GM12878 (cell line): ENCODE data around the gene FSIP1. TPM values are rescaled to one million over a fixed set of nuclear protein-coding genes. Genes with fewer than 3 reads are reported as not detected.

Source experiments
- CBX3 ChIP-seq: fragments of 200-600 bp; sonication (generic); IDR thresholded peaks from 2 replicates; pipeline ENCODE4 v1.6.1; 2016; ENCODE audit warnings: low read depth, borderline replicate concordance
- CEBPZ ChIP-seq: fragments of 150-350 bp; IDR thresholded peaks from 2 replicates; pipeline ENCODE4 v1.6.1; 2016; ENCODE audit warnings: low read depth, low read length
- CHD1 ChIP-seq: IDR thresholded peaks from 2 replicates; pipeline ENCODE4 v1.6.1; 2012; ENCODE audit warnings: low read depth, low read length, improper control_type of control experiment
- CREM ChIP-seq: IDR thresholded peaks from 2 replicates; pipeline ENCODE4 v1.6.1; 2014; ENCODE audit warnings: antibody characterized with exemption, low read depth
- ETV6 ChIP-seq, 2 experiments: fragments of 450-650 bp in 1 of 2; IDR thresholded peaks in 1 of 2; conservative IDR thresholded peaks in 1 of 2; 2 replicates each; pipeline ENCODE4 v1.6.1; 2014; ENCODE audit warnings: antibody characterized with exemption in 1 of 2, borderline replicate concordance in 1 of 2, low read depth in 1 of 2, mild to moderate bottlenecking in 1 of 2, moderate library complexity in 1 of 2
- FOXM1 ChIP-seq: IDR thresholded peaks from 2 replicates; pipeline ENCODE4 v1.6.1; 2012; ENCODE audit warnings: low read depth, mild to moderate bottlenecking, inconsistent platforms, low read length, moderate library complexity
- JUNB ChIP-seq: IDR thresholded peaks from 2 replicates; pipeline ENCODE4 v1.6.1; 2016; ENCODE audit warnings: antibody characterized with exemption, mild to moderate bottlenecking
- KAT2A ChIP-seq: conservative IDR thresholded peaks from 2 replicates; pipeline ENCODE4 v1.6.1; 2011; ENCODE audit warnings: low read depth, low read length; ENCODE audit not compliant: control insufficient read depth
- KLF5 ChIP-seq: fragments of 450-650 bp; IDR thresholded peaks from 2 replicates; pipeline ENCODE4 v1.6.1; 2014; ENCODE audit warnings: mild to moderate bottlenecking; ENCODE audit not compliant: partially characterized antibody
- MEF2A ChIP-seq: IDR thresholded peaks from 2 replicates; pipeline ENCODE4 v1.6.1; 2011; ENCODE audit warnings: low read depth, mild to moderate bottlenecking, low read length, moderate library complexity; ENCODE audit not compliant: insufficient read depth
- NBN ChIP-seq: fragments of 450-650 bp; IDR thresholded peaks from 2 replicates; pipeline ENCODE4 v1.6.1; 2016
- PAX8 ChIP-seq: fragments of 450-650 bp; IDR thresholded peaks from 2 replicates; pipeline ENCODE4 v1.6.1; 2017; ENCODE audit warnings: mild to moderate bottlenecking, moderate library complexity
- RBBP5 ChIP-seq: fragments of 200-600 bp; sonication (generic); conservative IDR thresholded peaks from 2 replicates; pipeline ENCODE4 v1.6.1; 2016
- RUNX3 ChIP-seq: IDR thresholded peaks from 2 replicates; pipeline ENCODE4 v1.6.1; 2012; ENCODE audit warnings: low read length, inconsistent platforms
- SIX5 ChIP-seq: IDR thresholded peaks from 2 replicates; pipeline ENCODE4 v1.6.1; 2011; ENCODE audit warnings: mild to moderate bottlenecking, low read depth, low read length, moderate library complexity; ENCODE audit not compliant: severe bottlenecking
- SP1 ChIP-seq: IDR thresholded peaks from one replicate; pipeline ENCODE4 v1.6.1; 2011; ENCODE audit warnings: low read depth, low read length
- STAT3 ChIP-seq: IDR thresholded peaks from 2 replicates; pipeline ENCODE4 v1.6.1; 2011; ENCODE audit warnings: low read depth, low read length, improper control_type of control experiment
- TCF7 ChIP-seq: IDR thresholded peaks from 2 replicates; pipeline ENCODE4 v1.6.1; 2014; ENCODE audit warnings: antibody characterized with exemption, borderline replicate concordance
- ZBED1 ChIP-seq: IDR thresholded peaks from 2 replicates; pipeline ENCODE4 v1.6.1; 2016; ENCODE audit warnings: borderline replicate concordance
- ZNF207 ChIP-seq: fragments of 450-650 bp; IDR thresholded peaks from 2 replicates; pipeline ENCODE4 v1.6.1; 2014; ENCODE audit warnings: antibody characterized with exemption, mild to moderate bottlenecking, borderline replicate concordance
- ZNF217 ChIP-seq: fragments of 450-650 bp; IDR thresholded peaks from 2 replicates; pipeline ENCODE4 v1.6.1; 2017; ENCODE audit warnings: antibody characterized with exemption, mild to moderate bottlenecking
- ZNF24 ChIP-seq: fragments of 450-650 bp; IDR thresholded peaks from 2 replicates; pipeline ENCODE4 v1.6.1; 2017; ENCODE audit warnings: antibody characterized with exemption, mild to moderate bottlenecking
- polyA plus RNA-seq, 11 experiments: library from polyadenylated mRNA; depleted of rRNA in 4 of 11; unstranded in 6 of 11; stranded (reverse) in 5 of 11; fragments of >200 nt; fragmentation: Nextera tagmentation in 4 of 11; fragmentation: Illumina TruSeq in 1 of 11; extraction: Ambion mirVana in 4 of 11; extraction: Trizol in 1 of 11; gene quantifications; 1 replicate in 1 of 11; 2 replicates in 10 of 11; pipeline versions ENCODE4 v1.2.1 to v1.2.3, GENCODE V29; 2011 to 2016; ENCODE audit warnings: inconsistent platforms in 2 of 11, missing spikeins in 2 of 11, low read depth in 1 of 11
- total RNA-seq, 4 experiments: library from RNA; depleted of rRNA in 3 of 4; stranded (reverse); fragments of >200 nt in 3 of 4; fragmentation: Illumina TruSeq in 1 of 4; extraction: Trizol in 1 of 4; gene quantifications; 2 replicates each; pipeline versions ENCODE4 v1.2.1 to v1.2.3, GENCODE V29; 2013 to 2021
- TF ChIP-seq, protein P1 (sequence below): IDR thresholded peaks from 2 replicates; pipeline ENCODE4 v1.6.1; 2011; ENCODE audit warnings: low read depth, low read length, improper control_type of control experiment, borderline replicate concordance
- TF ChIP-seq, protein P2 (sequence below): IDR thresholded peaks from 2 replicates; pipeline ENCODE4 v1.6.1; 2011; ENCODE audit warnings: mild to moderate bottlenecking, low read depth, low read length, moderate library complexity; ENCODE audit not compliant: insufficient replicate concordance
- TF ChIP-seq, protein P3 (sequence below): IDR thresholded peaks from 2 replicates; pipeline ENCODE4 v1.6.1; 2012; ENCODE audit warnings: mild to moderate bottlenecking, low read depth, low read length

The FSIP1 gene
- total and polyA plus RNA-seq, 10 of the 15 experiments (the other 5 are each of a cell fraction or from before 2014, with no cell fraction given): 0.15 to 0.67 (median 0.35) TPM

DNA sequence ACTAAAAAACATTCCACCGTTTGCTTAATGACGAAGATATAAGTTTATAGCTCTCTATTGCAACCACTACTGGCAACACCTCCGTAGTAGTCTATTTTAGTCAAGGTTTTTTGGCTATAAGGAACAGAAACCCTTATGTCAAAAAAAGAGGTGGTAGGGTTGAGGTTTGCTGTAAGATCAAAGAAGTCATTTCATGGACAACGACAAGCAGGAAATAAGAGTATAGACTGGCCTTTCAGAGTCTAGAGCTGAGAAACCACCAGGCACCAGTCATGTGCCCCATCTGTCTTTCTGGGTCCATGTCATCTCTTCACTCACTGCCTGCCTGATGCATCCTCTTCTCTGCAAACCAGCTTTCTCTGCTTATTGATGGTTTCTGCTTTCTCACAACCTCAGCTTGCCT, 159.1 kb downstream of the FSIP1 start (continued):
- no peak for TF ChIP-seq CEBPZ
- peak; percentile 30 for TF ChIP-seq SP1
- peak; percentile 91 for TF ChIP-seq MEF2A
- no peak for TF ChIP-seq SIX5
- TF ChIP-seq, protein P1, sequence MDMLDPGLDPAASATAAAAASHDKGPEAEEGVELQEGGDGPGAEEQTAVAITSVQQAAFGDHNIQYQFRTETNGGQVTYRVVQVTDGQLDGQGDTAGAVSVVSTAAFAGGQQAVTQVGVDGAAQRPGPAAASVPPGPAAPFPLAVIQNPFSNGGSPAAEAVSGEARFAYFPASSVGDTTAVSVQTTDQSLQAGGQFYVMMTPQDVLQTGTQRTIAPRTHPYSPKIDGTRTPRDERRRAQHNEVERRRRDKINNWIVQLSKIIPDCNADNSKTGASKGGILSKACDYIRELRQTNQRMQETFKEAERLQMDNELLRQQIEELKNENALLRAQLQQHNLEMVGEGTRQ: peak; percentile 77
- TF ChIP-seq RBBP5: no peak
- TF ChIP-seq KAT2A: no peak
- TF ChIP-seq FOXM1: peak; percentile 75; the same call in 1 of the 2 replicates
- TF ChIP-seq STAT3: peak; percentile 32; the same call in 1 of the 2 replicates
- TF ChIP-seq, protein P2, sequence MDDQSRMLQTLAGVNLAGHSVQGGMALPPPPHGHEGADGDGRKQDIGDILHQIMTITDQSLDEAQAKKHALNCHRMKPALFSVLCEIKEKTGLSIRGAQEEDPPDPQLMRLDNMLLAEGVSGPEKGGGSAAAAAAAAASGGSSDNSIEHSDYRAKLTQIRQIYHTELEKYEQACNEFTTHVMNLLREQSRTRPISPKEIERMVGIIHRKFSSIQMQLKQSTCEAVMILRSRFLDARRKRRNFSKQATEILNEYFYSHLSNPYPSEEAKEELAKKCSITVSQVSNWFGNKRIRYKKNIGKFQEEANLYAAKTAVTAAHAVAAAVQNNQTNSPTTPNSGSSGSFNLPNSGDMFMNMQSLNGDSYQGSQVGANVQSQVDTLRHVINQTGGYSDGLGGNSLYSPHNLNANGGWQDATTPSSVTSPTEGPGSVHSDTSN: no peak
- TF ChIP-seq CHD1: no peak
- no peak for TF ChIP-seq CBX3
- TF ChIP-seq, protein P3, sequence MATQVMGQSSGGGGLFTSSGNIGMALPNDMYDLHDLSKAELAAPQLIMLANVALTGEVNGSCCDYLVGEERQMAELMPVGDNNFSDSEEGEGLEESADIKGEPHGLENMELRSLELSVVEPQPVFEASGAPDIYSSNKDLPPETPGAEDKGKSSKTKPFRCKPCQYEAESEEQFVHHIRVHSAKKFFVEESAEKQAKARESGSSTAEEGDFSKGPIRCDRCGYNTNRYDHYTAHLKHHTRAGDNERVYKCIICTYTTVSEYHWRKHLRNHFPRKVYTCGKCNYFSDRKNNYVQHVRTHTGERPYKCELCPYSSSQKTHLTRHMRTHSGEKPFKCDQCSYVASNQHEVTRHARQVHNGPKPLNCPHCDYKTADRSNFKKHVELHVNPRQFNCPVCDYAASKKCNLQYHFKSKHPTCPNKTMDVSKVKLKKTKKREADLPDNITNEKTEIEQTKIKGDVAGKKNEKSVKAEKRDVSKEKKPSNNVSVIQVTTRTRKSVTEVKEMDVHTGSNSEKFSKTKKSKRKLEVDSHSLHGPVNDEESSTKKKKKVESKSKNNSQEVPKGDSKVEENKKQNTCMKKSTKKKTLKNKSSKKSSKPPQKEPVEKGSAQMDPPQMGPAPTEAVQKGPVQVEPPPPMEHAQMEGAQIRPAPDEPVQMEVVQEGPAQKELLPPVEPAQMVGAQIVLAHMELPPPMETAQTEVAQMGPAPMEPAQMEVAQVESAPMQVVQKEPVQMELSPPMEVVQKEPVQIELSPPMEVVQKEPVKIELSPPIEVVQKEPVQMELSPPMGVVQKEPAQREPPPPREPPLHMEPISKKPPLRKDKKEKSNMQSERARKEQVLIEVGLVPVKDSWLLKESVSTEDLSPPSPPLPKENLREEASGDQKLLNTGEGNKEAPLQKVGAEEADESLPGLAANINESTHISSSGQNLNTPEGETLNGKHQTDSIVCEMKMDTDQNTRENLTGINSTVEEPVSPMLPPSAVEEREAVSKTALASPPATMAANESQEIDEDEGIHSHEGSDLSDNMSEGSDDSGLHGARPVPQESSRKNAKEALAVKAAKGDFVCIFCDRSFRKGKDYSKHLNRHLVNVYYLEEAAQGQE: no peak
- no peak for TF ChIP-seq ZBED1
- no peak for TF ChIP-seq ZNF24
- TF ChIP-seq ZNF207: no peak
- TF ChIP-seq NBN: peak; percentile 79
- TF ChIP-seq PAX8: no peak
- peak; percentile 83 for TF ChIP-seq CREM
- TF ChIP-seq JUNB: peak; percentile 65
- 0 out of 2 replicates have a peak, but pooled peaks have one; percentile 57 for TF ChIP-seq ZNF217
- TF ChIP-seq KLF5: no peak
- TF ChIP-seq TCF7: peak; percentile 97
- peak; percentile 95 for TF ChIP-seq RUNX3
- TF ChIP-seq ETV6 (conservative IDR thresholded peaks at IDR 0.05 in 1 of 2, IDR thresholded peaks at IDR 0.05 in 1 of 2; ENCODE audit: borderline replicate concordance in 1 of 2, low read depth in 1 of 2): peak in 1 of 2 experiments; percentile 77; a peak in 2 of 4 replicates
